K562 (cell line): ENCODE measurements around the gene RSBN1L. TPM values are rescaled to one million over a fixed set of nuclear protein-coding genes. Genes with fewer than 3 reads are reported as not detected.
A peak's percentile ranks its signal among the peaks of the same experiment; 100 is the strongest.

ENCODE experiments used
- ATAC-seq: fragments of 200-7000 bp; cut with Tn5 transposase; 3 replicates; pipeline ENCODE4 v1.9.1; 2020; ENCODE audit warnings: moderate library complexity
- BruUV-seq: library from RNA; stranded (reverse); fragments of 400-500 nt; replicated peaks from 2 replicates; lab custom pipeline; 2021; lab: Mats Ljungman, UMichigan
- CTCF ChIA-PET: fragments of 300-600 bp; formaldehyde crosslinking; extraction: SDS; loops from one replicate; lab custom pipeline; 2021; ENCODE audit warnings: low intra/inter-chr PET ratio; lab: Yijun Ruan, JAX
- POLR2A ChIA-PET: fragments of 300-600, 350-650 bp; sonication (Branson Sonifier 250); formaldehyde crosslinking; extraction: SDS; loops from one replicate; lab custom pipeline; 2021; ENCODE audit warnings: antibody characterized with exemption, inconsistent platforms; lab: Yijun Ruan, JAX
- DNase-seq, 4 experiments: peaks; one replicate each; pipeline versions ENCODE4 v3.0.0 to v3.0.0-alpha.2; 2011 to 2018; ENCODE audit warnings: low spot score in 3 of 4, mixed read lengths in 3 of 4; ENCODE audit errors: extremely low read depth in 1 of 4
- FAIRE-seq: peaks from 2 replicates; lab custom pipeline; 2011; peaks lifted over from hg19 to GRCh38; lab: Jason Lieb, UNC
- H2AFZ ChIP-seq: 2 replicates; pipeline ENCODE4 v1.6.0; 2011; ENCODE audit warnings: low read depth, low read length, control low read depth, inconsistent platforms
- H3K27ac ChIP-seq: fragments of 200-600 bp; 3 replicates; pipeline ENCODE4 v1.8.0; 2011; ENCODE audit warnings: low read depth, mild to moderate bottlenecking, control low read depth, inconsistent platforms, low read length, moderate library complexity, mixed read lengths; ENCODE audit errors: extremely low read depth
- H3K27me3 ChIP-seq, 2 experiments: fragments of 300-600 bp in 1 of 2; 2 replicates in 1 of 2; 3 replicates in 1 of 2; pipeline versions ENCODE4 v1.6.0 to v1.8.0; 2011; ENCODE audit warnings: inconsistent platforms in 2 of 2, low read length in 2 of 2, mild to moderate bottlenecking in 1 of 2, mixed read lengths in 1 of 2, moderate library complexity in 1 of 2; ENCODE audit not compliant: control insufficient read depth in 2 of 2, insufficient read depth in 2 of 2
- H3K36me3 ChIP-seq: fragments of 300-600 bp; 3 replicates; pipeline ENCODE4 v1.8.0; 2011; ENCODE audit warnings: mild to moderate bottlenecking, low read length, inconsistent platforms; ENCODE audit not compliant: control insufficient read depth, insufficient read depth
- H3K4me1 ChIP-seq, 2 experiments: fragments of 200-600 bp in 1 of 2; replicated peaks in 1 of 2; 2 replicates in 1 of 2; 3 replicates in 1 of 2; pipeline versions ENCODE4 v1.5.1 to v1.8.0; 2011; ENCODE audit warnings: inconsistent platforms in 2 of 2, low read length in 2 of 2, mild to moderate bottlenecking in 1 of 2, mixed read lengths in 1 of 2, moderate library complexity in 1 of 2; ENCODE audit not compliant: control insufficient read depth in 2 of 2, insufficient read depth in 2 of 2
- H3K4me2 ChIP-seq: 2 replicates; pipeline ENCODE4 v1.6.1; 2011; ENCODE audit warnings: low read length, control low read depth, inconsistent platforms, mixed read lengths; ENCODE audit not compliant: insufficient read depth
- H3K4me3 ChIP-seq: fragments of 200-600 bp; sonication (generic), shearing (Covaris generic); 2 replicates; pipeline ENCODE4 v1.5.1; 2016; ENCODE audit warnings: control low read depth, inconsistent platforms
- H3K79me2 ChIP-seq: fragments of 200-600 bp; 3 replicates; pipeline ENCODE4 v1.8.0; 2011; ENCODE audit warnings: low read length, inconsistent platforms; ENCODE audit not compliant: control insufficient read depth, insufficient read depth
- H3K9ac ChIP-seq, 2 experiments: 2 replicates each; pipeline versions ENCODE4 v1.6.0 to v1.6.1; 2011; ENCODE audit warnings: low read depth in 2 of 2, low read length in 2 of 2, control low read depth in 1 of 2, inconsistent platforms in 1 of 2, mild to moderate bottlenecking in 1 of 2, mixed read lengths in 1 of 2; ENCODE audit not compliant: insufficient read depth in 1 of 2
- H3K9me1 ChIP-seq: one replicate; pipeline ENCODE4 v1.6.0; 2011; ENCODE audit warnings: inconsistent platforms, mild to moderate bottlenecking, low read length, moderate library complexity; ENCODE audit not compliant: control insufficient read depth, insufficient read depth
- H3K9me3 ChIP-seq: replicated peaks from 2 replicates; pipeline ENCODE4 v1.5.1; 2011; ENCODE audit warnings: low read depth, low read length, inconsistent platforms; ENCODE audit not compliant: control insufficient read depth, insufficient read depth
- H4K20me1 ChIP-seq: replicated peaks from 2 replicates; pipeline ENCODE4 v1.6.1; 2011; ENCODE audit warnings: low read length, inconsistent platforms, mixed read lengths; ENCODE audit not compliant: control insufficient read depth, insufficient read depth
- BCOR ChIP-seq: fragments of 450-650 bp; IDR thresholded peaks from 2 replicates; pipeline ENCODE4 v1.6.1; 2016
- CUX1 ChIP-seq: fragments of 200-800 bp; sonication (Bioruptor generic); IDR thresholded peaks from 2 replicates; pipeline ENCODE4 v1.6.1; 2016; ENCODE audit warnings: missing genetic modification characterization, missing compliant biosample characterization
- ELF1 ChIP-seq: fragments of 200-800 bp; sonication (Bioruptor generic); IDR thresholded peaks from 2 replicates; pipeline ENCODE4 v1.6.1; 2016; ENCODE audit warnings: missing genetic modification characterization, missing compliant biosample characterization
- ZNF121 ChIP-seq: sonication (generic); formaldehyde crosslinking; conservative IDR thresholded peaks from 2 replicates; pipeline ENCODE4 v1.8.0; 2022; ENCODE audit warnings: missing genetic modification reagents
- WGBS: fragments of 100-300 bp; shearing (Covaris generic); methylation state at CpG from one replicate; pipeline ENCODE4 v1.1.6; 2016; ENCODE audit warnings: low coverage, mixed read lengths; ENCODE audit not compliant: insufficient coverage; ENCODE audit errors: missing lambda C conversion rate; 5-methylcytosine and 5-hydroxymethylcytosine counted together
- in situ Hi-C: fragments of 300-500 bp; cut with MboI; formaldehyde crosslinking; loops from 4 replicates; pipeline ENCODE4 v1.15.0; 2018; ENCODE audit warnings: inconsistent platforms, mixed read lengths
- intact Hi-C: fragments of 100-400 bp; cut with micrococcal nuclease; formaldehyde crosslinking; loops from 2 replicates; pipeline ENCODE4 v1.14.2; 2022
- polyA plus RNA-seq, 8 experiments: library from polyadenylated mRNA; depleted of rRNA in 4 of 8; stranded (reverse) in 5 of 8; unstranded in 3 of 8; fragments of >200 nt; fragmentation: Nextera tagmentation in 2 of 8; fragmentation: Illumina TruSeq in 1 of 8; extraction: Ambion mirVana in 2 of 8; extraction: Trizol in 1 of 8; gene quantifications; 2 replicates each; pipeline versions ENCODE4 v1.2.1 to v1.2.3, GENCODE V29; 2011 to 2014; ENCODE audit warnings: inconsistent platforms in 1 of 8, missing spikeins in 1 of 8
- total RNA-seq, 7 experiments: library from RNA; depleted of rRNA in 6 of 7; stranded (reverse); fragments of >200 nt in 6 of 7; fragmentation: Illumina TruSeq in 2 of 7; extraction: Trizol in 2 of 7; gene quantifications; 2 replicates each; pipeline versions ENCODE4 v1.2.1 to v1.2.3, GENCODE V29; 2011 to 2021; ENCODE audit warnings: low replicate concordance in 1 of 7

Gene RSBN1L
- total and polyA plus RNA-seq, 9 of the 15 experiments (the other 6 are each of a cell fraction or from before 2014, with no cell fraction given): 6.2 to 35.2 (median 20.1) TPM

DNA sequence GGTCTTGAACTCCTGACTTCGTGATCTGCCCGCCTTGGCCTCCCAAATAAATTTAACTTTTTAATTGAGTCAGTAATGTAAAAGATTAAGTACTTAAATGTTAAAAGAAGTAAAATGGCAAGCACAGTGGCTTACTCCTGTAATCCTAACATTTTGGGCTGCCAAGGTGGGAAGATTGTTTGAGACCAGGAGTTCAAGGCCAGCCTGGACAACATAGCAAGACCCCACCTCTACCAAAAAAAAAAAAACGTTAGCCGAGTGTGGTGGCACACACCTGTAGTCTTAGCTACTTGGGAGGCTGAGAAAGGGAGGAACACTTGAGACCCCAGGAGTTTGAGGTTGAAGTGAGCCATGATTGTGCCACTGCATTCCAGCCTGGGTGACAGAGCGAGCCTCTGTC lies 128.4 kb downstream of the RSBN1L start:
- peaks cover 93% of the 10 kb centered on the region for H3K79me2 ChIP-seq
- H3K9me1 ChIP-seq: no peaks in the 10 kb centered on the region
- peaks cover 12% of the 10 kb centered on the region for H3K9me3 ChIP-seq
- no TSS peak for BruUV-seq
- H3K4me3 ChIP-seq: no peak overlapping the region
- 90% methylated on average over 3 of the region's 5 CpGs for WGBS
- FAIRE-seq (no peak), DNase-seq (no peak), ATAC-seq (no peak)
- no peak overlapping the region for H3K4me2 ChIP-seq
- H4K20me1 ChIP-seq: no peaks in the 10 kb centered on the region
- POLR2A ChIA-PET: no interaction called here
- H3K27me3 ChIP-seq: no peaks in the 10 kb centered on the region
- H3K36me3 ChIP-seq: peaks cover 7% of the 10 kb centered on the region; the same call in 2 of the 3 replicates
- intact Hi-C loops: no loop called here
- H3K9ac ChIP-seq: no peak overlapping the region
- CTCF ChIA-PET: no interaction called here
- no peak overlapping the region for H2AFZ ChIP-seq
- in situ Hi-C loops: no loop called here
- H3K27ac ChIP-seq: no peak overlapping the region
- TF ChIP-seq ZNF121 (peak; percentile 92), ELF1 (tag) (no peak), CUX1 (CRISPR knock-in tag) (no peak), BCOR (peak; percentile 65)
- peaks cover 15 to 20% of the 10 kb centered on the region in 2 experiments; a peak in 4 of 5 replicates for H3K4me1 ChIP-seq
